ENCODE measurements around the gene RNF208.
"Not testable (repeated sequence)": the region's sequence is repeated elsewhere in the genome, so short reads cannot be mapped to it uniquely, and the experiment has no call there.

The RNF208 gene

GRCh38 chr9:137245450-137246421 is 23.7 kb upstream of the RNF208 start:
- Mint-ChIP-seq H3K27me3 (ENCODE audit: low read depth) (no peaks in the 10 kb centered on the region), H3K9me3 (no peaks in the 10 kb centered on the region), H3K4me1 (ENCODE audit: low read depth) (peaks cover 20% of the 10 kb centered on the region), H3K4me3 (no peak overlapping the region), H3K27ac (no peak overlapping the region), H3K36me3 (ENCODE audit: low read depth) (peaks cover 24% of the 10 kb centered on the region)

- Mint-ChIP-seq H3K4me1 (ENCODE audit: low read depth) (peaks cover 20% of the 10 kb centered on the region), H3K4me3 (no peak overlapping the region), H3K9me3 (no peaks in the 10 kb centered on the region), H3K36me3 (ENCODE audit: low read depth) (peaks cover 24% of the 10 kb centered on the region), H3K27me3 (ENCODE audit: low read depth) (no peaks in the 10 kb centered on the region), H3K27ac (peak overlapping the region; percentile 52)
Observed at GRCh38 chr9:137244486-137245449, 22.7 kb upstream of the RNF208 start.

- Mint-ChIP-seq H3K27me3 (ENCODE audit: low read depth) (no peaks in the 10 kb centered on the region), H3K36me3 (ENCODE audit: low read depth) (peaks cover 24% of the 10 kb centered on the region)
Observed at GRCh38 chr9:137243626-137244485, 21.8 kb upstream of the RNF208 start.

GRCh38 chr9:137243266-137243625 is 21.2 kb upstream of the RNF208 start:
- H3K4me1 Mint-ChIP-seq (ENCODE audit: low read depth): peaks cover 23% of the 10 kb centered on the region
- not testable (repeated sequence) for H3K27me3 Mint-ChIP-seq (ENCODE audit: low read depth); H3K9me3 Mint-ChIP-seq
- H3K4me3 Mint-ChIP-seq: peak overlapping the region; percentile 59
- peaks cover 24% of the 10 kb centered on the region for H3K36me3 Mint-ChIP-seq (ENCODE audit: low read depth)
- H3K27ac Mint-ChIP-seq: peak overlapping the region; percentile 41

More at GRCh38 chr9:137243626-137244485, 21.8 kb upstream of the RNF208 start:
- Mint-ChIP-seq H3K9me3 (no peaks in the 10 kb centered on the region), H3K27ac (peak overlapping the region; percentile 52), H3K4me1 (ENCODE audit: low read depth) (peaks cover 23% of the 10 kb centered on the region), H3K4me3 (peak overlapping the region; percentile 59)

GRCh38 chr9:137242269-137243203 is 20.5 kb upstream of the RNF208 start:
- H3K36me3 Mint-ChIP-seq (ENCODE audit: low read depth): peaks cover 24% of the 10 kb centered on the region

GRCh38 chr9:137241490-137242268 is 19.6 kb upstream of the RNF208 start:
- Mint-ChIP-seq H3K27ac (peak overlapping the region; percentile 52), H3K4me1 (ENCODE audit: low read depth) (peaks cover 23% of the 10 kb centered on the region)

More at GRCh38 chr9:137242269-137243203, 20.5 kb upstream of the RNF208 start:
- Mint-ChIP-seq H3K27me3 (ENCODE audit: low read depth) (no peaks in the 10 kb centered on the region), H3K27ac (peak overlapping the region; percentile 77), H3K4me3 (peak overlapping the region; percentile 85), H3K9me3 (no peaks in the 10 kb centered on the region), H3K4me1 (ENCODE audit: low read depth) (peaks cover 23% of the 10 kb centered on the region)

GRCh38 chr9:137240841-137241489 is 18.9 kb upstream of the RNF208 start, which contains the start of gene TUBB4B:
Gene TUBB4B (plus strand): TSS chr9:137241287. CDS start chr9:137241361, 74 bp downstream.
- Mint-ChIP-seq H3K4me3 (peak within 1 kb of the TSS; percentile 87), H3K27ac (peak within 1 kb of the TSS; percentile 90), H3K9me3 (no peaks in the 10 kb centered on the region)

More at GRCh38 chr9:137241490-137242268, 19.6 kb upstream of the RNF208 start:
- Mint-ChIP-seq H3K9me3 (no peaks in the 10 kb centered on the region), H3K36me3 (ENCODE audit: low read depth) (peaks cover 24% of the 10 kb centered on the region), H3K27me3 (ENCODE audit: low read depth) (no peaks in the 10 kb centered on the region), H3K4me3 (peak overlapping the region; percentile 85)

GRCh38 chr9:137240318-137240840 is 18.3 kb upstream of the RNF208 start:
- Mint-ChIP-seq H3K36me3 (ENCODE audit: low read depth) (peaks cover 24% of the 10 kb centered on the region), H3K4me1 (ENCODE audit: low read depth) (peaks cover 23% of the 10 kb centered on the region), H3K27me3 (ENCODE audit: low read depth) (no peaks in the 10 kb centered on the region), H3K27ac (peak overlapping the region; percentile 45), H3K9me3 (no peaks in the 10 kb centered on the region), H3K4me3 (peak overlapping the region; percentile 75)

More at GRCh38 chr9:137240841-137241489, 18.9 kb upstream of the RNF208 start, which contains the start of gene TUBB4B:
- Mint-ChIP-seq H3K27me3 (ENCODE audit: low read depth) (no peaks in the 10 kb centered on the region), H3K36me3 (ENCODE audit: low read depth) (peaks cover 24% of the 10 kb centered on the region), H3K4me1 (ENCODE audit: low read depth) (peaks cover 23% of the 10 kb centered on the region)

- Mint-ChIP-seq H3K36me3 (ENCODE audit: low read depth) (peaks cover 24% of the 10 kb centered on the region), H3K27ac (peak overlapping the region; percentile 49), H3K4me1 (ENCODE audit: low read depth) (peaks cover 23% of the 10 kb centered on the region), H3K4me3 (peak overlapping the region; percentile 75)
- H3K9me3 Mint-ChIP-seq; H3K27me3 Mint-ChIP-seq (ENCODE audit: low read depth): not testable (repeated sequence)
Observed at GRCh38 chr9:137239541-137240200, 17.6 kb upstream of the RNF208 start.

- Mint-ChIP-seq H3K4me3 (no peak overlapping the region), H3K4me1 (ENCODE audit: low read depth) (peaks cover 11% of the 10 kb centered on the region), H3K27me3 (ENCODE audit: low read depth) (no peaks in the 10 kb centered on the region), H3K27ac (no peak overlapping the region), H3K36me3 (ENCODE audit: low read depth) (peaks cover 13% of the 10 kb centered on the region), H3K9me3 (no peaks in the 10 kb centered on the region)
Observed at GRCh38 chr9:137237759-137238726, 16.0 kb upstream of the RNF208 start.

Data from T-helper 1 cell treated with Interleukin-12 subunit alpha and Interleukin-12 subunit beta and Interleukin-4 antibody, amounts not matched to agents 30 μg/mL and 1 μg/mL, for 36 hours (primary cell).